ENCODE data around the gene PRSS22. TPM values are rescaled to one million over a fixed set of nuclear protein-coding genes. Genes with fewer than 3 reads are reported as not detected.

Gene PRSS22
- polyA plus RNA-seq, 1 of the 3 experiments (the other 2 are of a cell fraction): not detected

- no peak overlapping the region for H3K4me3 ChIP-seq (ENCODE audit: low read depth in 2 of 2, low read length in 1 of 2)
Observed at GRCh38 chr16:2866431-2866830, 8.5 kb upstream of the PRSS22 start.

More at GRCh38 chr16:2866431-2866830, 8.5 kb upstream of the PRSS22 start:
- Histone ChIP-seq H3K79me2 (ENCODE audit: insufficient read depth) (no peaks in the 10 kb centered on the region), H3K4me2 (no peak overlapping the region), H3K9me3 (no peaks in the 10 kb centered on the region), H4K20me1 (ENCODE audit: insufficient read depth) (no peaks in the 10 kb centered on the region), H3K9ac (no peak overlapping the region), H3K9me2 (no peaks in the 10 kb centered on the region), H2AFZ (ENCODE audit: low read depth) (no peak overlapping the region), H3K27me3 (ENCODE audit: insufficient read depth) (no peaks in the 10 kb centered on the region), H3K36me3 (replicated peaks in 1 of 2; ENCODE audit: control insufficient read depth in 1 of 2, insufficient read depth in 2 of 2, low read length in 1 of 2) (no peaks in the 10 kb centered on the region), H3K27ac (ENCODE audit: low read depth in 2 of 2, low read length in 1 of 2) (no peak overlapping the region), H3F3A (replicated peaks; ENCODE audit: insufficient read depth) (peaks cover 11% of the 10 kb centered on the region), H3K4me1 (ENCODE audit: control insufficient read depth in 1 of 2, insufficient read depth in 2 of 2, low read depth in 1 of 2, low read length in 1 of 2) (peaks cover 4 to 5% of the 10 kb centered on the region in 2 experiments; a peak in 3 of 4 replicates)
- TF ChIP-seq PBX3 (IDR thresholded peaks at IDR 0.05) (no peak), MXI1 (IDR thresholded peaks at IDR 0.05; ENCODE audit: low read depth, low read length) (no peak), NFIC (IDR thresholded peaks at IDR 0.05; ENCODE audit: borderline replicate concordance) (no peak), MEF2A (IDR thresholded peaks at IDR 0.05; ENCODE audit: borderline replicate concordance, low read depth) (no peak), POLR2AphosphoS5 (IDR thresholded peaks at IDR 0.05; ENCODE audit: low read depth, low read length) (no peak), FOXM1 (IDR thresholded peaks at IDR 0.05; ENCODE audit: low read depth) (no peak), CTCF (IDR thresholded peaks at IDR 0.05) (no peak), ELF1 (IDR thresholded peaks at IDR 0.05) (no peak), USF2 (IDR thresholded peaks at IDR 0.05; ENCODE audit: borderline replicate concordance, low read depth, low read length) (no peak), IRF3 (IDR thresholded peaks at IDR 0.05; ENCODE audit: low read depth, low read length) (no peak), NRF1 (IDR thresholded peaks at IDR 0.05; ENCODE audit: low read depth, low read length) (no peak), MAX (IDR thresholded peaks at IDR 0.05; ENCODE audit: low read depth) (no peak), RAD21 (IDR thresholded peaks at IDR 0.05; ENCODE audit: low read length) (no peak), TAF1 (IDR thresholded peaks at IDR 0.05; ENCODE audit: borderline replicate concordance, low read depth, low read length) (no peak)
- TF ChIP-seq, protein P1, sequence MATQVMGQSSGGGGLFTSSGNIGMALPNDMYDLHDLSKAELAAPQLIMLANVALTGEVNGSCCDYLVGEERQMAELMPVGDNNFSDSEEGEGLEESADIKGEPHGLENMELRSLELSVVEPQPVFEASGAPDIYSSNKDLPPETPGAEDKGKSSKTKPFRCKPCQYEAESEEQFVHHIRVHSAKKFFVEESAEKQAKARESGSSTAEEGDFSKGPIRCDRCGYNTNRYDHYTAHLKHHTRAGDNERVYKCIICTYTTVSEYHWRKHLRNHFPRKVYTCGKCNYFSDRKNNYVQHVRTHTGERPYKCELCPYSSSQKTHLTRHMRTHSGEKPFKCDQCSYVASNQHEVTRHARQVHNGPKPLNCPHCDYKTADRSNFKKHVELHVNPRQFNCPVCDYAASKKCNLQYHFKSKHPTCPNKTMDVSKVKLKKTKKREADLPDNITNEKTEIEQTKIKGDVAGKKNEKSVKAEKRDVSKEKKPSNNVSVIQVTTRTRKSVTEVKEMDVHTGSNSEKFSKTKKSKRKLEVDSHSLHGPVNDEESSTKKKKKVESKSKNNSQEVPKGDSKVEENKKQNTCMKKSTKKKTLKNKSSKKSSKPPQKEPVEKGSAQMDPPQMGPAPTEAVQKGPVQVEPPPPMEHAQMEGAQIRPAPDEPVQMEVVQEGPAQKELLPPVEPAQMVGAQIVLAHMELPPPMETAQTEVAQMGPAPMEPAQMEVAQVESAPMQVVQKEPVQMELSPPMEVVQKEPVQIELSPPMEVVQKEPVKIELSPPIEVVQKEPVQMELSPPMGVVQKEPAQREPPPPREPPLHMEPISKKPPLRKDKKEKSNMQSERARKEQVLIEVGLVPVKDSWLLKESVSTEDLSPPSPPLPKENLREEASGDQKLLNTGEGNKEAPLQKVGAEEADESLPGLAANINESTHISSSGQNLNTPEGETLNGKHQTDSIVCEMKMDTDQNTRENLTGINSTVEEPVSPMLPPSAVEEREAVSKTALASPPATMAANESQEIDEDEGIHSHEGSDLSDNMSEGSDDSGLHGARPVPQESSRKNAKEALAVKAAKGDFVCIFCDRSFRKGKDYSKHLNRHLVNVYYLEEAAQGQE (IDR thresholded peaks at IDR 0.05; ENCODE audit: low read depth, low read length): no peak
- no peak for DNase-seq
- 84% methylated on average over 3 of the region's 4 CpGs for WGBS (ENCODE audit: low lambda C conversion rate)
- ChIA-PET CTCF (interaction anchor here (0.7 to 10.9 kb wide), 2 partner anchors 12 to 27 kb away, joined by 3 to 144 read pairs; no protein-coding TSS in a partner anchor), POLR2A (no interaction called here)

Measured in SK-N-SH (cell line).